Urinary bladder (tissue), 4 donors: Measurements from ENCODE around the gene DGKG. TPM values are rescaled to one million over a fixed set of nuclear protein-coding genes. Genes with fewer than 3 reads are reported as not detected.

Source experiments
- DNase-seq: peaks from one replicate; pipeline ENCODE4 v3.0.0-alpha.2; 2015; ENCODE audit errors: extremely low spot score
- H3K27ac ChIP-seq: one replicate; pipeline ENCODE4 v1.5.1; 2013; ENCODE audit warnings: low read depth, mild to moderate bottlenecking, moderate library complexity
- H3K36me3 ChIP-seq: one replicate; pipeline ENCODE4 v1.6.1; 2013; ENCODE audit warnings: mild to moderate bottlenecking, moderate library complexity; ENCODE audit not compliant: insufficient read depth
- H3K4me1 ChIP-seq: one replicate; pipeline ENCODE4 v1.6.1; 2013; ENCODE audit warnings: mild to moderate bottlenecking, moderate library complexity; ENCODE audit not compliant: insufficient read depth
- H3K4me3 ChIP-seq: one replicate; pipeline ENCODE4 v1.5.1; 2013; ENCODE audit warnings: low read depth, low read length
- WGBS: extraction: QIAGEN DNeasy Blood & Tissue Kit; methylation state at CpG from one replicate; pipeline ENCODE4 v1.1.7; 2013; 5-methylcytosine and 5-hydroxymethylcytosine counted together
- polyA plus RNA-seq: library from polyadenylated mRNA; stranded (reverse); fragments of 200-250 nt; gene quantifications from one replicate; pipeline ENCODE4 v1.2.3, GENCODE V29; 2013
- total RNA-seq: library from RNA; depleted of rRNA; stranded (reverse); fragments of >200 nt; gene quantifications from one replicate; pipeline ENCODE4 v1.2.3, GENCODE V29; 2014
- donor health status: healthy with polysubstance abuse.
- donor health status: healthy.

Gene DGKG
- total and polyA plus RNA-seq, 2 donors = 4.2 to 9.3 TPM

DNA sequence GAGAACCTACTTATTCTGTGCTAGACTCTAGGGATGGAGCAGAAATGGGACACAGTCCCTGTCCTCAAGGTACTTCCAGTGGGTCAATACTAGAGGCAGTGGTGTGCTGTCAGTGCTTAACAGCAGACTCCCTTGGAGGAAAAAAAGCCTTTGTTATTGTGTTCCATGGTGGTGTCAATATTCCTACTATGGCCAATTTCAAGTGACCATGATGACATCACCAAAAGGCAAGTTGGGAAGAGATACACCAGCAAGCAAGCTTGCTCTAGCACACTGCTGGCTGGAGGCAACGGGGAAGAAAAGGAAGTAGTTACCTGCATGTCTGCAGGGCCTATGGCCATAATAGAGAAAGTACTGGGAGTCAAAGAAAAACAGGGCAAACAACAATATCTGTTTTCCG is 163.6 kb downstream of the DGKG start:
- Histone ChIP-seq H3K36me3 (no peaks in the 10 kb centered on the region), H3K4me1 (peaks cover 1% of the 10 kb centered on the region), H3K4me3 (no peak overlapping the region), H3K27ac (no peak overlapping the region)
- 91% methylated on average over 2 of the region's 2 CpGs for WGBS
- DNase-seq = no peak

GRCh38 chr3:186194451-186194811 is 167.6 kb downstream of the DGKG start:
- H3K36me3 ChIP-seq = no peaks in the 10 kb centered on the region
- no peak for DNase-seq
- no peak overlapping the region for H3K4me3 ChIP-seq
- peaks cover 1% of the 10 kb centered on the region for H3K4me1 ChIP-seq
- 43% methylated on average over 10 of the region's 10 CpGs for WGBS
- no peak overlapping the region for H3K27ac ChIP-seq

GRCh38 chr3:186193534-186194450 is 168.2 kb downstream of the DGKG start:
- peak overlapping the region; percentile 15 for H3K4me3 ChIP-seq
- no peaks in the 10 kb centered on the region for H3K36me3 ChIP-seq
- 20% methylated on average over 75 of the region's 75 CpGs for WGBS
- peaks cover 1% of the 10 kb centered on the region for H3K4me1 ChIP-seq
- no peak overlapping the region for H3K27ac ChIP-seq
- DNase-seq = no peak

GRCh38 chr3:186192823-186193222 is 169.2 kb downstream of the DGKG start:
- 77% methylated on average over 6 of the region's 6 CpGs for WGBS
- no peaks in the 10 kb centered on the region for H3K36me3 ChIP-seq
- H3K27ac ChIP-seq = no peak overlapping the region
- DNase-seq = no peak
- no peak overlapping the region for H3K4me3 ChIP-seq
- H3K4me1 ChIP-seq = peaks cover 1% of the 10 kb centered on the region

DNA sequence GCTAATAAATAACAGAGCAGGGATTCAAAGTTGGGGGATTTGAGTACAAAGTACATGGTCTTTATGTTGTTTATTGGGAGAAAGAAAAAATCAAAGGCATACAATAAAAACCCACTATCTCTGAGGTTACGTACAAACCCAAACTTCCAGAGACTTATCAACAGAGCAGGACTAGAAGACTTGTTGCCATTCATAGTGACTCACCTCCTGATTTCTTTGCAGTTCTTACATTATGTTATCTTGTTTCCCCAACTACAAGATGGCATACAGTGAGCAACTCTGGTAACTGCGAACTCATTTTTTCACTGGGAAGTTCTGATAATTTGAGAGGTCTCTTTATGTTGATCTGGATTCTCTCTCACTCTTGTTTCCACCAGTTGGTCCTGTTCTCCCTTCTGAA is 172.5 kb downstream of the DGKG start:
- 79% methylated on average over 2 of the region's 2 CpGs for WGBS

DNA sequence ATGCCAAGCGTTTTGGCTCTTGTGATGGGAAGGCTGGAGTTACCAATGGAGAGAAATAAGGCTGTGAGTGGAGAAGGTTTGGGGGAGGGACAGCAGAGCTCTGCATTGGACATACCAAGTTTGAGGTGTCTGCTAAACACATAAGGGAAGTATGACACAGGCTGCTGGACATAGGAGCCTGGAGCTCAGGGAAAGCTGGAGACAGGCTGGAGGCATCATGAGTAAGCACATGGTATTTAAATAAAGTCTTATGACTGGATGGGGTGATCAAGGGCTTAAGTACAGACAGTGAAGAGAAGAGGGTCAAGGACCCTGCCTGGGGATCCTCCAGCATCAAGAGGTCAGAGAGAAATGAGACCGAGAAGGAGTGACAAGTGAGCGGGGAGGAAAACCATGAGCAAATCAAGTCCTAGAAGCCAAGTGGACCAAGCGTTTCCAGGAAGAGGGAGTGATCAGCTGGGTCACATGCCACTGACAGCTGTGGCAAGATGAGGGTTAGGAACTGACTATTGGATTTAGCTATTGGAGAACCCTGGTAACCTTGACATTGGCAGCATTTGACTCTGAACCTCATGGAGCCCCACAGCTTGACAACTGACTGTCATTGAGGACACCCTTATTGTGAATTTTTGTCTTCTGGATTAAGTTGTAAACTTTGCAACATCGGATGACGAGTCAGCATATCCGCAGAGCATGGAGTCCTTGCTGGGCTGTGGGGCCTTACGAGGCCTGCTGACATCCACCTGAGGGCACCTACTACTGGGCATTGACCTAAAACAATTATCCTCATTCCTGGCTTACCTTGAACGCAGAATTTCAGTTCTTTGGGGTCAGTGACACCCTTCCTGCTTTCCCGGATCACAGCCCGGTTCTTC is 174.4 kb downstream of the DGKG start:
- DNase-seq = no peak
- WGBS = 84% methylated on average over 11 of the region's 11 CpGs

More for the DNA sequence above, 172.5 kb downstream of the DGKG start:
- H3K27ac ChIP-seq = no peak overlapping the region
- H3K4me3 ChIP-seq = no peak overlapping the region
- H3K36me3 ChIP-seq = no peaks in the 10 kb centered on the region
- H3K4me1 ChIP-seq = peaks cover 1% of the 10 kb centered on the region
- no peak for DNase-seq

GRCh38 chr3:186185194-186185787 is 176.7 kb downstream of the DGKG start:
- Histone ChIP-seq H3K36me3 (no peaks in the 10 kb centered on the region), H3K4me3 (no peak overlapping the region), H3K27ac (no peak overlapping the region), H3K4me1 (no peaks in the 10 kb centered on the region)
- DNase-seq = no peak
- WGBS = 76% methylated on average over 2 of the region's 2 CpGs

More for the DNA sequence above, 174.4 kb downstream of the DGKG start:
- no peaks in the 10 kb centered on the region for H3K36me3 ChIP-seq
- no peak overlapping the region for H3K27ac ChIP-seq
- H3K4me3 ChIP-seq = no peak overlapping the region
- H3K4me1 ChIP-seq = no peaks in the 10 kb centered on the region

DNA sequence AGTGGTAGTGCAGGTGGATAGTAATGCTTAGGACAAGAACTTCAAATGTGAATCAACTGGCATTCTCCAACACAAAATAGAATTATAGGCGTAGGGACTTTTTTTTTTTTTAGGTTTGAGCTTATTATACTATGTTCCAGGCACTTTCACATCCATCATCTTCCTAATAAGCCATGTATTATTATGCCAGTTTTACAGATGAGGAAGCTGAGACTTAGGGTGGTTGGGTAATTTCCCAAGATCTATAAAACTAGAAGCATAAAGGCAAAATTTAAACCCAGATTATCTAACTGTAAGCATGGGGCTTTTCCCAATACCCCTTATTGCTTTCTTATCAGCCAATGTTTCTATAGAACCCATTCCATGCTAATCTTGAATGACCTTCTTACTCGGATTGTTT is 178.0 kb downstream of the DGKG start:
- WGBS = 70% methylated on average over 2 of the region's 2 CpGs
- H3K4me1 ChIP-seq = no peaks in the 10 kb centered on the region
- no peak for DNase-seq
- no peaks in the 10 kb centered on the region for H3K36me3 ChIP-seq
- no peak overlapping the region for H3K27ac ChIP-seq
- no peak overlapping the region for H3K4me3 ChIP-seq

DNA sequence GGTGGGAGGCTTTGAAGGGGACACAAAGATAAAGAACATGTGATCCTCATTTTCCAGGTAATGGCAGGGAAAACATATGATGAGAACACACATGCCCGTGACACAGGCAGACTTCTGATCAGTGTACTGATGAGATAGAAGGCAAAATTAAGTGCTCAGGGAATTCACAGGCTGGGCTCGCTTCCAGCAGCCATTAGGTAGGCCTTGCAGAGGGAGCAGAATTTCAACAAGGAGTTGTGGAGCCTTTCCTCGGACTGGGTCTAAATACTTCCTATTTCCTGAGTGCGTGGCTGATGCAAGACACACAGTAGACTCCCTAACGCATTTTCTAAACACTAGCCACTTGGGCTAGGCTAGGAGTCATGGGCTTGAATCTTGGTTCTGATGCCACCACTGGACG is 179.2 kb downstream of the DGKG start:
- Histone ChIP-seq H3K27ac (no peak overlapping the region), H3K4me3 (no peak overlapping the region), H3K36me3 (no peaks in the 10 kb centered on the region), H3K4me1 (no peaks in the 10 kb centered on the region)
- 77% methylated on average over 6 of the region's 6 CpGs for WGBS
- no peak for DNase-seq

DNA sequence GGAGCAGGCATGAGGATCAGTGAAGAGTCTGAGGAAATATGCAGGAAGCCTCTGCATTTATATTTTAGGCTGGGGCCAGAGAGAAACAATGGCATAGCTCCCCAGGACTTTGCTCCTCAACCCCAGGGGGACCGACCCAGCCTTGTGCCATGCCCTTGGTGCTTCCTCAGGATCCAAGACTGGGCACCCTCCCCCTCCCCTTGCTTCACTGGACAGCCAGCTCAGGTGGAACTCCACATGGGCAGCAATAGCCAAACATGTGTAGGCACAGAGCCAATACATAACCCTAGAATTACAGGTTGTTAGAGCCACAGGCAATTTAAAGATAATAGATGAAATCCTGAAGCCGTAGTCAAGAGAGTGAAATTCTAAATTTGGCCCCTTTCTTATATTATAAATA is 180.1 kb downstream of the DGKG start:
- no peak for DNase-seq
- no peaks in the 10 kb centered on the region for H3K4me1 ChIP-seq
- WGBS = 90% methylated on average over 2 of the region's 2 CpGs
- no peak overlapping the region for H3K4me3 ChIP-seq
- no peaks in the 10 kb centered on the region for H3K36me3 ChIP-seq
- H3K27ac ChIP-seq = no peak overlapping the region

DNA sequence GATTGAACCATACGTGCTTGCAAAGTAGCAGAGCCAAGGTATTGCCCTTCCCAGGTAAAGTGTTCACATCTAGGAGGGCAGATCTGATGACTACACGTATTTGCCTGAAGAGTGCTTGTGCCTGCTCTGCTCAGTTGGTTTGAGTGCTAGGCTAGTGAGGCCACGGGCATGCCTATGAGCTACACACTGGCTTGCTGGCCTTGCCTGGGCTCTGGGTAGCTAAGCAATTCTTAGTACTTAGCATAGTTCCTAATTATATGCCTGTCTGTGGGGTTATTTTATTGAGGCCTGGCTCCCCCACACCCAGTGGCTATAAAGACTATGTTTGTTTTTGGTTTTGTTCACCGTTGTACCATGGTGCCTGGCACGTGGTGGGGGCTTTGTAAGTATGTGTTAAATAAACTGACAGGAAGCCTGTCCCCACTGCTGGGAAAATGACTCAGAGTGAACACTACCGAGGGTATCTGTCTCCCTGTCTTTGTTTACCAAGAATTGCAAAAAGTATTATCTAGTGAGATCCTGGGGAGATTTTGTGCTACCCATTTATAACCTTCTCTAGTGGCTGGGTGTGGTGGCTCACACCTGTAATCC is 181.0 kb downstream of the DGKG start:
- whole genome bisulfite sequencing = 63% methylated on average over 6 of the region's 6 CpGs
- H3K27ac ChIP-seq = no peak overlapping the region
- H3K4me1 ChIP-seq = no peaks in the 10 kb centered on the region
- H3K4me3 ChIP-seq = no peak overlapping the region
- no peak for DNase-seq
- H3K36me3 ChIP-seq = no peaks in the 10 kb centered on the region

DNA sequence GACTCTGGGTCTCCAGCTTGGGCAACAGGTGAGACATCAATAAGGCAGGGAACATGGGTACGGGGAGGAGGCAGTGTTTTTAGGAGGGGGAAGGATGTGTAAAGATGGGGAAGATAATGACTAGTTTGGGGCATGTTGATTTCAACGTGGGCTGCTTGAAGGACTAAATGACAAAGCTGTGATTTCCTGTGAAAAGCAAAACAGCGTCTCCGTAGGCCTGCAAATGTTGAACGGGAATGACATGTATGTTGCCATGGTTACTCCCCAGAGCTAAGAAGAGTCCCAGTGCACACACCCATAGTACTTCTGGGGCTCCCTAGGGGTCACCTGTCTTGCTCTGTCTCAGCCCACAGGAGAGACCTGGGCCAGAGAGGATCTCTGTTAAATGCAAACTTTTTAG is 181.9 kb downstream of the DGKG start:
- DNase-seq = no peak
- Histone ChIP-seq H3K4me3 (no peak overlapping the region), H3K27ac (no peak overlapping the region), H3K4me1 (no peaks in the 10 kb centered on the region), H3K36me3 (no peaks in the 10 kb centered on the region)
- WGBS = 61% methylated on average over 5 of the region's 5 CpGs

DNA sequence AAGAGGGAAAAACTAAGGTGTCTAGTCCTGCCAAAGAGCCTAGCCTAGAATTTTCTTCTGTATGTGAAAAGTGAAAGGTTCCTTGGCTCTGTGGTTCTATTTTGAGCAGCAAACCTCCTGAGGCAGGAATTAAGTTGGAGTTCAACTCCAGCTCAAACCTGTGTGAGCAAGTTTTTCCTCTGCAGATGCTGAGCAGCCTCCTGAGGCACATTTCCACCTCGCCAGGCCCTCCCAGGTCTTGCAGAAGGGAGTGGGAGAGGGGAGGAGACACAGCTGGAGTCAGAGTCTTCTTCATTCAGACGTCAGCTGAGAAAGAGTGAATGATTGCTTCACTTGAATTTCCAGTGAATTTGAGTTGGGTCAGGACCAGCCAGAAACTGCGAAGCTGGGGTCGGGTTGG is 183.6 kb downstream of the DGKG start:
- H3K4me1 ChIP-seq = no peaks in the 10 kb centered on the region
- H3K4me3 ChIP-seq = no peak overlapping the region
- no peaks in the 10 kb centered on the region for H3K36me3 ChIP-seq
- no peak overlapping the region for H3K27ac ChIP-seq
- 86% methylated on average over 4 of the region's 4 CpGs for WGBS
- DNase-seq = no peak
